GM19240 (cell line): ENCODE data around the gene THOC3.
"Not testable (repeated sequence)": the region's sequence is repeated elsewhere in the genome, so short reads cannot be mapped to it uniquely, and the experiment has no call there.

Source experiments
- DNase-seq: peaks from one replicate; pipeline ENCODE4 v3.0.0; 2011; ENCODE audit warnings: low spot score; ENCODE audit not compliant: insufficient read length

Gene THOC3

GRCh38 chr5:175967471-175968372 is at the start of gene THOC3:
THOC3 (minus strand) TSS chr5:175968315; CDS start chr5:175968208, 107 bp downstream.
- DNase-seq = not testable (repeated sequence)

- not testable (repeated sequence) for DNase-seq
These were observed 49.2 kb upstream of the THOC3 start for GRCh38 chr5:176017324-176017723.

GRCh38 chr5:176014360-176014759 is 46.2 kb upstream of the THOC3 start:
- not testable (repeated sequence) for DNase-seq

GRCh38 chr5:176011088-176011487 is 43.0 kb upstream of the THOC3 start:
- DNase-seq = not testable (repeated sequence)

- DNase-seq = not testable (repeated sequence)
These were observed 42.1 kb upstream of the THOC3 start for GRCh38 chr5:176010202-176010601.

GRCh38 chr5:176007220-176007619 is 39.1 kb upstream of the THOC3 start:
- not testable (repeated sequence) for DNase-seq

- DNase-seq = not testable (repeated sequence)
These were observed 38.7 kb upstream of the THOC3 start for GRCh38 chr5:176006819-176007218.

GRCh38 chr5:175997979-175998378 is 29.9 kb upstream of the THOC3 start:
- DNase-seq = not testable (repeated sequence)

- DNase-seq = not testable (repeated sequence)
These were observed 29.4 kb upstream of the THOC3 start for GRCh38 chr5:175997495-175997894.

GRCh38 chr5:175996791-175997190 is 28.7 kb upstream of the THOC3 start:
- not testable (repeated sequence) for DNase-seq

GRCh38 chr5:175995506-175995905 is 27.4 kb upstream of the THOC3 start:
- DNase-seq = not testable (repeated sequence)

GRCh38 chr5:175979371-175979995 is 11.4 kb upstream of the THOC3 start:
- DNase-seq = not testable (repeated sequence)

GRCh38 chr5:175968381-175968780 is 266 bp upstream of the THOC3 start:
- not testable (repeated sequence) for DNase-seq

GRCh38 chr5:175962329-175962728 is 5.8 kb downstream of the THOC3 start:
- DNase-seq = not testable (repeated sequence)

GRCh38 chr5:175960228-175960627 is 7.9 kb downstream of the THOC3 start:
- not testable (repeated sequence) for DNase-seq

GRCh38 chr5:175958515-175958914 is 9.6 kb downstream of the THOC3 start:
- DNase-seq = not testable (repeated sequence)

GRCh38 chr5:175954107-175954506 is 14.0 kb downstream of the THOC3 start:
- not testable (repeated sequence) for DNase-seq

- not testable (repeated sequence) for DNase-seq
These were observed 15.3 kb downstream of the THOC3 start for GRCh38 chr5:175952810-175953209.

GRCh38 chr5:175951339-175951969 is 16.7 kb downstream of the THOC3 start:
- not testable (repeated sequence) for DNase-seq

GRCh38 chr5:175948329-175949108 is 19.6 kb downstream of the THOC3 start:
- DNase-seq = not testable (repeated sequence)

GRCh38 chr5:175943253-175943652 is 24.9 kb downstream of the THOC3 start:
- not testable (repeated sequence) for DNase-seq
